ENCODE measurements around the gene SS18.
"Not testable (repeated sequence)": the region's sequence is repeated elsewhere in the genome, so short reads cannot be mapped to it uniquely, and the experiment has no call there.

Gene SS18, protein sequence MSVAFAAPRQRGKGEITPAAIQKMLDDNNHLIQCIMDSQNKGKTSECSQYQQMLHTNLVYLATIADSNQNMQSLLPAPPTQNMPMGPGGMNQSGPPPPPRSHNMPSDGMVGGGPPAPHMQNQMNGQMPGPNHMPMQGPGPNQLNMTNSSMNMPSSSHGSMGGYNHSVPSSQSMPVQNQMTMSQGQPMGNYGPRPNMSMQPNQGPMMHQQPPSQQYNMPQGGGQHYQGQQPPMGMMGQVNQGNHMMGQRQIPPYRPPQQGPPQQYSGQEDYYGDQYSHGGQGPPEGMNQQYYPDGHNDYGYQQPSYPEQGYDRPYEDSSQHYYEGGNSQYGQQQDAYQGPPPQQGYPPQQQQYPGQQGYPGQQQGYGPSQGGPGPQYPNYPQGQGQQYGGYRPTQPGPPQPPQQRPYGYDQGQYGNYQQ

DNA sequence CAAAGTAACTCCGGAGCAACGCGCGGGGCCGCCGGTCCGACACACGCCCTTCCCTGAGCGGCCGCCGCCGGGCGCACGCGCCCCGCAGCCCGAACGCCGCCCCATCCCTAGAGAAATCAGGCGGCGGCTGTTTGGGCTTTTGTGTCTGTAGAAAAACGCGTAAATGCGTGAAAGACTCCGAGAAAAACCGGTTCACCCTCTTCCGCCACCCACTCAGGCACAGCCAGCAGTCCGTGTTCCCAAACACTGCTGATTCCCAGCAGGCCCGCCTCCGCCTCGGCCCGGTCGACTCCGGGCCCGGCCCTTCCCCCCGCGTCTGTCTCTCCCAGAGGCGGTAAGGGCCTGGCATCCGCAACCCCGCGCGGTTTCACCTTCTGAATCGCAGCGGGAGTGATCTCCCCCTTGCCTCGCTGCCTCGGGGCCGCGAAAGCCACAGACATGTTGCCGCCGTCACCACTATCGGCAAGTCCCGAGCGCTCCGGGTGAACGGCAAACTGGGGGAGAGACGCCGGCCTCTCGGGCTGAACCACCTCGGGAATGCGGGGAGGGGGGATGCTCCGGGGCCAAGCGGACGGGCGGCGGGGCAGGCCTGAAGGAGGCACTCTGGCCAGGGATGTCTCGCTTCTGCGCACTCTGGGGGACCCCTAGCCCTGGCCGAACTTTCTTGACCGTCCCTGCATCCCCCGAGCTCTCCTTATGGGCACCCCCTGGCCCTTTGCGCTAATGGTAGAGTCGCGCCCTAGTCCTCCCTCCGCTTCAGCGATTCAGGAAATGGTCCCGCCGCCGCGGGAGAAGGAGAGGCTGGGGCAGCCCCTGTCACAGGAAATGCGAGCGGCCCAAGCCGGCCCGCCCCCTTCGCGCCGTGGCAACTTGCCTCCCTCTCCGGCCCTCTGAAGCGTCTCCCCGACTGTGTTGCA is at the start of gene SS18:
Gene SS18, minus strand, starts transcription at position 484 of the 917 bp plus-strand sequence. Its CDS starts 44 bp downstream, at position 440.
- peak; percentile 73 to 79 (median 78) for DNase-seq (ENCODE audit: low read depth in 3 of 3, low spot score in 1 of 3)

DNA sequence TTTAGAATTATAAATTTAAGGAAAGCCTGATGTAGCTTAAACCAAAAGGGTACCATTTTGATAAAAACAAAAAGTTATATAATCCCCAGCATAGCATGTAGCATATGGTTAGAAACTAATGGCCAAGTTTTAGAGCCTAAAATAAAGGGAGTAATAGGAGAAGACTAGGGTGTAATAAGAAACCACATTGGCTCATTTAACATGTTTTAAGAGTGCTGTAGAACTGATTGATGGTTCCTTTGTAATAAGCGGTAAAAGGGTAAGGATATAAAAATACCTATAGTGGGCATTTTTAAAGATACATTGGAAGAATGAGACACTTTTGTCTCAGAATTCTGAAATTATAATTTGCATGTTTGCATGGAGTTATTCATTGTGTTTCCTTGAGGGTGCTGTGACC is 45.1 kb upstream of the SS18 start:
- no peak for DNase-seq (ENCODE audit: low read depth in 3 of 3, low spot score in 1 of 3)

DNA sequence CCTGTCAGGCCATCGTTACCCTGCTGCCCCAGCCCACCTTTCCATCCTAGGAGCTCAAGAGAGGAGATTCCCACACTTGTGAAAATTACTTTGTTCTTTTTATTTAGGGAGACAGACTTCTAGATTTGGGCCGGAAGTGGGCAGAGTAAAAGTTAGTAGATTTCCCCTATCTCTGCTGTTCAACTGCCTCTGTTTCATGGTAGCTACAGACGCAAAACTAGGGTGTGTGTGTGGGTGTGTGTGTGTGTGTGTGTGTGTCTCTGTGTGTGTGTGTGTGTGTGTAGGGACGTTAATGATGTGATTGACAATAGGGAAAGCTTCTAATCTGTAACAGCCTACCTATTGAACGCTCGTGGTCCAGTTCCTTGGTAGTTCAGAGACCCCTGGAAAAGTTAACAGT is 43.7 kb upstream of the SS18 start:
- DNase-seq (ENCODE audit: low read depth in 3 of 3, low spot score in 1 of 3), result no peak

DNA sequence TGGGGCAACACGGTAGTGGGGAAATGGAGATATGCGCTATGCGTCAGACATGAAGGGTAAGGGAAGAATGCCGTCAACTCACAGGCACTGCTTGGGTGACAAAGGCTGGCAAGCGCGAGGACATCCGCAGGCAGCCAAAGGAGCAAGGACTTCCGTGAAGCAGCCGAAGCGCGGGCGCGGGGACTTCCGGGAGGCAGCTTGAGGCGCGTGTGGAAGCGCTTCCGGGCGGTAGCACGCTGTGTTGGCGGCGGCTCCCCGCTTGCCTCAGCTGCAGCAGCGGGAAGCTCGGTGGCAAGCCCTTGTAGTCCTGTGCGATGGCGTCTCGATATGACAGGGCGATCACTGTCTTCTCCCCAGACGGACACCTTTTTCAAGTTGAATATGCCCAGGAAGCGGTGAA is 43.2 kb upstream of the SS18 start, which contains the start of gene PSMA8:
Gene PSMA8, plus strand, starts transcription at position 218 of the 400 bp plus-strand sequence. Its CDS starts 97 bp downstream, at position 315.
- DNase-seq (ENCODE audit: low read depth in 3 of 3, low spot score in 1 of 3), result peak in 2 of 3 donors; percentile 22 to 30

DNA sequence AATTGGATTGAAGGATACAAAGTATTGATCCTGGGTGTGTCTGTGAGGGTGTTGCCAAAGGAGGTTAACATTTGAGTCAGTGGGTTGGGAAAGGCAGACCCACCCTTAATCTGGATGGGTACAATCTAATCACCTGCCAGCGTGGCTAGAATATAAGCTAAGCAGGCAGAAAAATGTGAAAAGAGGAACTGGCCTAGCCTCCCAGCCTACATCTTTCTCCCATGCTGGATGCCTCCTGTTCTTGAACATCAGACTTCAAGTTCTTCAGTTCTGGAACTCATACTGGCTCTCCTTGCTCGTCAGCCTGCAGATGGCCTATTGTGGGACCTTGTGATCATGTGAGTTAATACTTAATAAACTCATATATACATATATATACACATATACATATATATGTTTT is 37.8 kb upstream of the SS18 start:
- not testable (repeated sequence) for DNase-seq (ENCODE audit: low read depth in 3 of 3, low spot score in 1 of 3)

DNA sequence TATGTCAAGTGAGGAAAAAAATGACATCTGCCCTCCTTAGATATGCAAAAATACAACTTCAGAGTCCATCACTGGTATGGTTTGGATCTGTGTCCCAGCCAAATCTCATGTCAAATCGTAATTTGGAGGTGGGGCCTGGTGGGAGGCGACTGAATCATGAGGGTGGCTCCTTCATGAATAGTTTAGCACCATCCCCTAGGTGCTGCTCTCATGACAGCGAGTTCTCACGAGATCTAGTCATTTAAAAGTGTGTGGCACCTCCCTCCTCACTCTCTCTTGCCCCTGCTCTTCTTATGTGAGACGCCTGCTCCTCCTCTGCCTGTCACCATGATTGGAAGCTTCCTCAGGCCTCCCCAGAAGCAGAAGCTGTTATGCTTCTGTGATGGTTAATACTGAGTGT is 37.4 kb upstream of the SS18 start:
- DNase-seq (ENCODE audit: low read depth in 3 of 3, low spot score in 1 of 3), result no peak

DNA sequence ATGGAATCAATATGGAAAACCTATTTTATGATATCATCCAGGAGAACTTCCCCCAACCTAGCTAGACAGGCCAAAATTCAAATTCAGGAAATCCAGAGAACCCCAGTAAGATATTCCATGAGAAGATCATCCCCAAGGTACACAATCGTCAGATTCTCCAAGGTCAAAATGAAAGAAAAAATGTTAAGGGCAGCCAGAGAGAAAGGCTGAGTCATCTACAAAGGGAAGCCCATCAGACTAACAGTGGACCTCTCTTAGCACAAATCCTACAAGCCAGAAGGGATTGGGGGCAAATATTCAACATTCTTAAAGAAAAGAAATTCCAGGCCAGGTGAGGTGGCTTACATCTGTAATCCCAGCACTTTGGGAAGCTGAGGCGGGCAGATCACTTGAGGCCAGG is 31.6 kb upstream of the SS18 start:
- not testable (repeated sequence) for DNase-seq (ENCODE audit: low read depth in 3 of 3, low spot score in 1 of 3)

DNA sequence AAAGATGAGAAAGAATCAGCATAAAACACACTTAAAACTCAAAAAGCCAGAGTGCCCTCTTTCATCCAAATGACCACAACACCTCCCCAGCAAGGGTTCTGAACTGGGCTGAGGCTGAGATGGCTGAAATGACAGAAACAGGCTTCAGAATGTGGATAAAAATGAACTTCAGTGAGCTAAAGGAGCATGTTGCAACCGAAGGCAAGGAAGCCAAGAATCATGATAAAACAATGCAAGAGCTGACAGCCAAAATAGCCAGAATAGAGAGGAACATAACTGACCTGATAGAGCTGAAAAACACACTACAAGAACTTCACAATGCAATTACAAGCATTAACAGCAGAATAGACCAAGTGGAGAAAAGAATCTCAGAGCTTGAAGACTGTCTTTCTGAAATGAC is 31.1 kb upstream of the SS18 start:
- no peak for DNase-seq (ENCODE audit: low read depth in 3 of 3, low spot score in 1 of 3)

DNA sequence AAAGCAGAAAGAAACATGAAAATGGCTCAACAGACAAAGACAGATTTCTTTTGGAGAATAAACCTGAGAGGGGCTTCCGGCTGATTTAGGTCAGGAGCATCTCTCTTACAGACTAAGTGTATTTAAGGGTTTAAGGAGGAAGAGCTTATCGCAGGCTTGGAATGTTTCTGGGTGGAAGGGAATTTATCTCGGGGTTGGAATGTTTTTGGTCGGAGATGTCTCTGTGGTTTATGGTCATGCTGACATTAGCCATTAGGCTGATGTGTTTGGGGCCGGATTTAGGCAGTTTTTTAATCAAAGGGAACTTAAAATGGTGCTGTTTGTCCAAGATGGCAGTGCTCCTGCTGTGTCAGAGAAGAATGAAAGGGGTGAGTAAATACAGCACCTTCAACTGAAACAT is 28.8 kb upstream of the SS18 start:
- no peak for DNase-seq (ENCODE audit: low read depth in 3 of 3, low spot score in 1 of 3)

DNA sequence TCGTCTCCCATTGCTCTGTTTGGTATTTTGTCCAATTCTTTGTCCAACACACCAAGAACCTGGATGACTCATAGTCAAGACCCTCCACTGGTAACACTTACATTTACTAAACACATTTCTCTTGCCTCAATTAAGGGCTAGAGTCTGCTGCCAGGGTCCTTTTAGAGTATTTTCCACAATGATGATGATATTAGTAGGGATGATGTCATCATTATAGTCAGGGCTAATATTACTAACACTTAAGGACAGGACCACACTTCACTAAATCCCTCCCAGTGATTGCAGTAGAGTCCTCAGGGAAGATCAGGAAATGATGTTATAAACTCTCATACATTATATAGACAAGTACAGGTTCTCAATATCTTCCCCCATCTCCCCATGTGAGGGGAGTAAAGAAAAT is 13.6 kb upstream of the SS18 start:
- DNase-seq (ENCODE audit: low read depth in 3 of 3, low spot score in 1 of 3), result no peak

DNA sequence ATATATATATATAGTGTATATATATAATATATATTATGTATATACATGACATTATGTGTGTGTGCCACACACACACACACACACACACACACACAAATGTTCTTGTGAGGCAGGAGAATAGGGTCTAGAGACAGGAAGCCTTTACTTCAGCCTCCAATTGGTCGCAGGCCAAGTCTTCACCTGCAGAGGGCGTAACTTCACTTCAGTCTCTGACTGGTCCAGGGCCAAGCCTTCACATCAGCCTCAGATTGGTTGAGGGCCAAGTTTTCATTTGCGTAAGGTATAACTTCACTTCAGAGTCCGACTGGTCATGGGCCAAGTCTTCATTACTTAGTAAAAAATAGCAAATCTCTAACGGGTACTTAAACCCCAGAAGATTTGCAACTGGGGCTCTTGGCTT is 13.2 kb upstream of the SS18 start:
- no peak for DNase-seq (ENCODE audit: low read depth in 3 of 3, low spot score in 1 of 3)

DNA sequence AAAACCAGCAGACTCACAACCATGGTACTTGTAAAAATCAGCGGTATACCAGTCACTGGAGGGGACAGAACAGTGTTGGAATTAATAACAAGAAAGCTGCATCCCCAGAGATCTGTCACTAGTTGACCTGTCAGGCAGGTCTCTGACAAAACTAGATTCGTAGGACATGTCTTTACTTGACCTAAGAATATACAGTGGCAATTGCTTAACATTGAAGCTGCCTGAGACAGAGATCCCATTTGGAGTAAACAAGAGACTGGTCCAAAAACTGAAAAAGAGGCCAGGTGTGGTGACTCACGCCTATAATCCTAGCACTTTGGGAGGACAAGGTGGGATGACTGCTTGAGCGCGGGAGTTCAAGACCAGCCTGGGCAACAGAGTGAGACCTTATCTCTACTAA is 7.2 kb upstream of the SS18 start:
- DNase-seq (ENCODE audit: low read depth in 3 of 3, low spot score in 1 of 3), result no peak

DNA sequence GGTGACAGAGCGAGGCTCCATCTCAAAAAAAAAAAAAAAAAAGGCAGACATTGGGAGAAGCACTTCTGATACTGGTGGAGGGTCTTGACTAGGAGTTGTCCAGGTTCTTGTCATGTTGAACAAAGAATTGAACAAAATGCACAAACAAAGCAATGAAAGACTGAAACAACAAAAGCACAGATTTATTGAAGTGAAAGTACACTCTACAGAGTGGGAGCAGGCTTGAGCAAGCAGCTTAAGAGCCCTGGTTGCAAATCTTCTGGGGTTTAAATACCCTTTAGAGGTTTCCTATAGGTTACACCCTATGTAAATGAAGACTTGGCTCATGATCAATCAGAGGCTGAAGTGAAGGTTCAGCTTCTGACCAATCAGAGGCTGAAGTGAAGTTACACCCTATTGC is 6.4 kb upstream of the SS18 start:
- no peak for DNase-seq (ENCODE audit: low read depth in 3 of 3, low spot score in 1 of 3)

DNA sequence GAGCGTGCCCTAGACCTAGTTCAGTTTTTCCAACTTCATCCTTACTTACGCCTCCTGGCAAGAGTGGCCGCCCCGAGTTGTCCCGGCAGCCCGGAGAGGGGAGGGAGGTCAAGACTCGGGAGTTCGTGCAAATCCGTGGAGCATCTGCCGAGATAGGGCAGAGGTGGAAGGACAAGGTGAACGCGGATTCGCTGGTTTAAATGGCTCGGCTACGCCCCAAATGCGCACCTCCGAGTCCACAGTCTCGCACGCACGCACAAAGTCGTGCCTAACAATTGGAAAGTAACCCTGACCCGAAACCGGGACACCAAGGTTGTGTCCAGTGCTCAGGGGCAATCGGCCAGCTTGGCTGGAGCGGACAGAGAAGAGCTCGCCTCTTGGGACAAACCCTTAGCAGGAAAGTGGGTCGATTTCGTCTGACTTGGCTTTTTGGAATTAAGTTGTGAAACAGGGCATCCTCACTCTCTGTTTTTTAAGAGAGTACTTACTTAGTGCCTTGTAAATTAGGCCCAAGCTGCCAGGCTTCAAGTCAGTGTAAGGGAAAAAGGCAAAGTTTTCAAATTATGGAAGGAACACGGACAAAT is 726 bp upstream of the SS18 start:
- DNase-seq (ENCODE audit: low read depth in 3 of 3, low spot score in 1 of 3), result no peak

DNA sequence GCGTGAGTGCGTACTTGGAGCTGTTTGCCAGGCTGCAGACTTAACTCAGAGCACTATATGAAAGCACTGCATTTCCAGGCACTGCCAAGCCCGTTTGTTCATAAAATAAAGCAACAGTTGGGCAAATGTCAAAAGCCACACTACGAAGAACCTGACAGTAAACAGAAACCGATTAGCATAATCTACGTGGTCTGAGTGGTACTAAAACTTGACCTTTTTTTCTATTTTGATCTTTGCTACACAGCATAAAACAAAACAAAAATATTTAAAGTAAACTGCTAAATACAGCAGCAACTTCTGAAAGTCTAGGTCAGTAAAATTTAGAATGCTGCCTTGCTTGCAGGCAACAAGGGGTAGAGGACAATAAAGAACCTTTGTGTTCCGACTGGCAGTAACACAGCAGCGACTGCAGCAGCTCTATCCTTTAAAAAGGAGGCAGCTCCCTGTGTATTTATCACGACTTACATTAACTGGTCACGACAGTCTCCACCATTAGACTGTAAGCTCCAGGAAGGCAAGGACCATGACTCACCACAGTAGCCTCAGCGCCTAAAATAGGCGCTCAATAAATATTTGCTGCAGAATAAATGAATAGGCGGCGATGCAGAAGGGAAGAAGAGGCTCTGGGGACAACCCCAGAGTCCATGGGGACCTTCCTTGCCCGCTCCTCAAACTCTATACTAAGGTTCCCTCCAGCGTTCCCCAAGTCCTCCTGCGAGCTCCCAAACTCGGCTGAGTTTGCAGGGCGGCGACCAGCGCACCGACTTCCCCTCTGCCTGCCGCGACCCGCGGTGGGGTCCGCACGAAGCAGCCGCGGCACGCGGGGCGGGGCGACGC is 902 bp downstream of the SS18 start:
- DNase-seq (ENCODE audit: low read depth in 3 of 3, low spot score in 1 of 3), result no peak

DNA sequence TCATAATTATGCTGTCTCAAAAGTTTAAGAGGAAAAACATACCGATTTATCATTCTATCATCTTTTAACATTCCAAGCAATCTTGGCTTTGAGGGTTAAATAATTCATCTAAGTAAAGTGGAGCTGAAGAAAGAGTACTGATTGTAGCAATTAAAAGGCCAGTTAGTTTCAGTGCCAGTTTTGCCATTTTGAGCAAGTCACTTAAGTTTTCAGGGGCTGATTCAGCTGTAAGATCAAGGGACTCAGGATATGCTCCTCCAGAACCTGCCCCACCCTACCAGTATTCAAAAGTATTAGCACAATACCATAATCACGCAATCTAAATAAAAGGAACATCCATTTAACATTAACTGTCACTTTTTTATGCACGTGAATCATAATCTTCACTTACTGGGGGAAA is 1.9 kb downstream of the SS18 start:
- DNase-seq (ENCODE audit: low read depth in 3 of 3, low spot score in 1 of 3), result no peak

DNA sequence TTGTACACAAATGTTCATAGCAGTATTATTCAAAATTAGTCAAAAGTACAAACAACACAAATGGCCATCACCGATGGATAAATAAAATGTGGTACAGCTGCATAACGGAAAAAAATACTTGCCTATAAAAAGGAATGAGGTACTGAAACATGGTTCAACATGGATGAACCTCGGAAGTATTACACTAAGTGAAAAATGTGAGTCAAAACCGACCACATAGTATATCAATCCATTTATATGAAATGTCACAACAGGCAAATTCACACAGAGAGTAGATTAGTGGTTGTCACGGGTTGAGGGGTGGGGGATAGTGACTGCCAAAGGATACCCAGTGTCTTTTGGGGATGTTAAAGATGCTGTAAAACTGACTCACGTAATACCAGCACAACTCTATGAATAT is 3.5 kb downstream of the SS18 start:
- no peak for DNase-seq (ENCODE audit: low read depth in 3 of 3, low spot score in 1 of 3)

DNA sequence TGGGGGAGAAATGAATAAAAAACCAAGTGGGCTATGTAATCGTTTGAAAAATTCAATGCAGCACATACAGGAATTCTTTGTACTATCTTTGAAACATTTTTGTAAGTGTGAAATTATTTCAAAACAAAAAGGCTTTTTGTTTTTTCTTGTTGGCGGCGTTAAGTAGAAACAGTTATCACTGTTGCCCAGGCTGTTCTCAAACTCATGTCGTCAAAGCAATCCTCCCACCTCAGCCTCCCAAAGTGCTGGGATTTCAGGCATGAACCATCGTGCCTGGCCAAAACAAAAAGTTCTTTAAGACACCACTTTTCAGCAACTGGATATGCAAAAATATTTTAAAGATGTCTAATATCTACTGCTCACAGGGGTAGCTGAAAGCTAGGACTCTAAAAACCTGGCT is 5.4 kb downstream of the SS18 start:
- no peak for DNase-seq (ENCODE audit: low read depth in 3 of 3, low spot score in 1 of 3)

DNA sequence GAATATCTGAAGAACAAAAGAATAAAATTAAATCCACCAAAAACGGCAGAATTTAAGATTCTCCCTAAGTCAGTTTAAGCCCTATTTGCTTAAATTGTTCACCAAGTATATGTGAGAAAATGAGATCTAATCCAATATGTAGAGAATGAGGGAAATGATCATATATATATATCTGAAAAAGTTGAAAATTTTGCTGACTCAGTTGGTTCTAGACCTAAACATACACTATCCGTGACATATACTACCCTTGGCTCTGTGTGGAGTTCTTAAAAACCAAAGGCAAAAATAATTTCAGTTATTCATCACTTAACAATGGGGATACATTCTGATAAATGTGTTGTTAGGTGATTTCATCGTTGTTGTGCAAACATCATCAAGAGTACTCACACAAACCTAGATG is 7.3 kb downstream of the SS18 start:
- no peak for DNase-seq (ENCODE audit: low read depth in 3 of 3, low spot score in 1 of 3)

DNA sequence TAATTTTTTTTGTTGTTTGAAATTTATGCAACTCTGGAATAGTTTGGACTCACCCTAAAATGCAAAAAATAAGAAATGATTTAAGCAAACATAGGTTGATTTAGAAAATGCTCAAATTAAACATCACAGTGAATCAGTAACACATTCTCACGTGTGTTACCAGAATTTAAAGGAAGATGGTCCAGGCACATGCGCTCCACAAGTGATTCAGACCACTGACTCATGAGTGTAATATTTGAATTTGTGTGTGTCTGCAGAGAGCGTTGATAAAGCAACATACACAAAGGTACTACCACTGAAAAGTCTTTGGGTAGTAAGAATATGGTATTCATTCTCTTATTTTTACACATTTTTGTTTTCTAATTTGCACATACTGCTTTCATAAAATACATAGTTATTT is 7.9 kb downstream of the SS18 start:
- DNase-seq (ENCODE audit: low read depth in 3 of 3, low spot score in 1 of 3), result no peak

DNA sequence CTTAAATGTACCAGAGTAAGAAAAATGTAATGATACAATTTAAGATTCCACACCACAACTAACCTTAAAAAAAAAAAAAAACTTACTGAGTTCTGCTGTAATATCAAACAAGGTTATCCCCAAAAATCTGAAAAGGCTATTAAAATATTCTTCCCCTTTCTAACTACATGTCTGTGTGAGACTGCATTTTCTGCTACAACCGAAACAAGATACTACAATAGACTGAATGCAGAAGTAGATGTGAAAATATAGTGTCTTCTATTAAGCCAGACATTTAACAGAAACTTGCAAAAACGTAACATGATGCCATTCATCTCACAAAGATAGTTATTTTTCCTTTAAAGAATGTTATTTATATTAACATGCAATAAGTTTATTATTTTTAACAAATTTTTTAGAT is 16.2 kb downstream of the SS18 start:
- DNase-seq (ENCODE audit: low read depth in 3 of 3, low spot score in 1 of 3), result no peak

Data from stimulated activated CD4-positive, alpha-beta T cell treated with anti-CD3 and anti-CD28 coated beads, TNF-alpha, amount 100 ng/mL, for 1 hour (primary cell).